Measurements from ENCODE around the gene ZNF330. TPM values are rescaled to one million over a fixed set of nuclear protein-coding genes. Genes with fewer than 3 reads are reported as not detected.
"Not testable (repeated sequence)": the region's sequence is repeated elsewhere in the genome, so short reads cannot be mapped to it uniquely, and the experiment has no call there.

The ZNF330 gene
- total RNA-seq, 4 donors from 2014 or later = 14.3 to 17.9 (median 16.5) TPM

- no peaks in the 10 kb centered on the region for H3K9me3 ChIP-seq
- H3K27ac ChIP-seq = no peak overlapping the region
- no peaks in the 10 kb centered on the region for H3K27me3 ChIP-seq
- peaks cover 21% of the 10 kb centered on the region for H3K36me3 ChIP-seq
- H3K4me3 ChIP-seq = no peak overlapping the region
- 94% methylated on average over 1 of the region's 1 CpG for WGBS
- TF ChIP-seq POLR2AphosphoS5 (IDR thresholded peaks at IDR 0.05) = no peak
- no peak for TF ChIP-seq CTCF (IDR thresholded peaks at IDR 0.05)
- peaks cover 25% of the 10 kb centered on the region for H3K4me1 ChIP-seq
- DNase-seq (ENCODE audit: low spot score in 2 of 2) = no peak
Measured at GRCh38 chr4:141223418-141223817, 2.7 kb downstream of the ZNF330 start.

GRCh38 chr4:141227280-141227679 lies 6.6 kb downstream of the ZNF330 start:
- not testable (repeated sequence) for H3K27ac ChIP-seq; H3K4me3 ChIP-seq; H3K9me3 ChIP-seq; H3K27me3 ChIP-seq; DNase-seq (ENCODE audit: low spot score in 2 of 2)
- H3K36me3 ChIP-seq = peaks cover 60% of the 10 kb centered on the region
- WGBS = 98% methylated on average over 5 of the region's 5 CpGs
- peaks cover 12% of the 10 kb centered on the region for H3K4me1 ChIP-seq

GRCh38 chr4:141229408-141230101 lies 8.9 kb downstream of the ZNF330 start:
- no peaks in the 10 kb centered on the region for H3K4me1 ChIP-seq
- H3K27ac ChIP-seq = no peak overlapping the region
- WGBS = 91% methylated on average over 5 of the region's 5 CpGs
- no peak for DNase-seq (ENCODE audit: low spot score in 2 of 2)
- H3K27me3 ChIP-seq = no peaks in the 10 kb centered on the region
- peaks cover 82% of the 10 kb centered on the region for H3K36me3 ChIP-seq
- TF ChIP-seq POLR2AphosphoS5 (IDR thresholded peaks at IDR 0.05) (no peak), CTCF (IDR thresholded peaks at IDR 0.05) (no peak), EP300 (IDR thresholded peaks at IDR 0.05) (no peak), POLR2A (IDR thresholded peaks at IDR 0.05) (no peak)
- H3K4me3 ChIP-seq = no peak overlapping the region
- H3K9me3 ChIP-seq = no peaks in the 10 kb centered on the region

- Histone ChIP-seq H3K9me3 (no peaks in the 10 kb centered on the region), H3K4me3 (no peak overlapping the region), H3K4me1 (no peaks in the 10 kb centered on the region), H3K27me3 (no peaks in the 10 kb centered on the region), H3K27ac (no peak overlapping the region), H3K36me3 (peaks cover 70% of the 10 kb centered on the region)
- WGBS = 90% methylated on average over 3 of the region's 3 CpGs
- TF ChIP-seq CTCF (IDR thresholded peaks at IDR 0.05) (no peak), POLR2AphosphoS5 (IDR thresholded peaks at IDR 0.05) (no peak), POLR2A (IDR thresholded peaks at IDR 0.05) (no peak), EP300 (IDR thresholded peaks at IDR 0.05) (no peak)
- DNase-seq (ENCODE audit: low spot score in 2 of 2) = no peak
Measured at GRCh38 chr4:141233673-141234072, 13.0 kb downstream of the ZNF330 start.

- Histone ChIP-seq H3K9me3 (no peaks in the 10 kb centered on the region), H3K4me3 (no peak overlapping the region), H3K4me1 (no peaks in the 10 kb centered on the region), H3K27me3 (no peaks in the 10 kb centered on the region), H3K27ac (no peak overlapping the region), H3K36me3 (peaks cover 25% of the 10 kb centered on the region)
- DNase-seq (ENCODE audit: low spot score in 2 of 2) = no peak
- TF ChIP-seq EP300 (IDR thresholded peaks at IDR 0.05) = no peak
- no peak for TF ChIP-seq POLR2A (IDR thresholded peaks at IDR 0.05)
- 63% methylated on average over 3 of the region's 3 CpGs for WGBS
Measured at GRCh38 chr4:141238186-141238585, 17.5 kb downstream of the ZNF330 start.

- Histone ChIP-seq H3K27me3 (no peaks in the 10 kb centered on the region), H3K4me1 (no peaks in the 10 kb centered on the region), H3K36me3 (peaks cover 4% of the 10 kb centered on the region), H3K9me3 (no peaks in the 10 kb centered on the region), H3K4me3 (no peak overlapping the region), H3K27ac (no peak overlapping the region)
- TF ChIP-seq EP300 (IDR thresholded peaks at IDR 0.05) = no peak
- TF ChIP-seq POLR2A (IDR thresholded peaks at IDR 0.05) = no peak
- no peak for DNase-seq (ENCODE audit: low spot score in 2 of 2)
- 82% methylated on average over 3 of the region's 3 CpGs for WGBS
Measured at GRCh38 chr4:141240259-141240658, 19.6 kb downstream of the ZNF330 start.

- WGBS = 70% methylated on average over 2 of the region's 2 CpGs
- no peak for DNase-seq (ENCODE audit: low spot score in 2 of 2)
- TF ChIP-seq POLR2A (IDR thresholded peaks at IDR 0.05) (no peak), EP300 (IDR thresholded peaks at IDR 0.05) (no peak), CTCF (IDR thresholded peaks at IDR 0.05) (no peak), POLR2AphosphoS5 (IDR thresholded peaks at IDR 0.05) (no peak)
Measured at GRCh38 chr4:141240671-141241070, 20.0 kb downstream of the ZNF330 start.

More at GRCh38 chr4:141240671-141241070, 20.0 kb downstream of the ZNF330 start:
- H3K4me1 ChIP-seq = no peaks in the 10 kb centered on the region
- H3K36me3 ChIP-seq = peaks cover under 1% of the 10 kb centered on the region
- no peak overlapping the region for H3K4me3 ChIP-seq
- H3K27me3 ChIP-seq = no peaks in the 10 kb centered on the region
- H3K27ac ChIP-seq = no peak overlapping the region
- no peaks in the 10 kb centered on the region for H3K9me3 ChIP-seq

Measured in suprapubic skin (tissue), 4 donors.